Measurements from ENCODE around the gene SLC10A7.

Gene SLC10A7

DNA sequence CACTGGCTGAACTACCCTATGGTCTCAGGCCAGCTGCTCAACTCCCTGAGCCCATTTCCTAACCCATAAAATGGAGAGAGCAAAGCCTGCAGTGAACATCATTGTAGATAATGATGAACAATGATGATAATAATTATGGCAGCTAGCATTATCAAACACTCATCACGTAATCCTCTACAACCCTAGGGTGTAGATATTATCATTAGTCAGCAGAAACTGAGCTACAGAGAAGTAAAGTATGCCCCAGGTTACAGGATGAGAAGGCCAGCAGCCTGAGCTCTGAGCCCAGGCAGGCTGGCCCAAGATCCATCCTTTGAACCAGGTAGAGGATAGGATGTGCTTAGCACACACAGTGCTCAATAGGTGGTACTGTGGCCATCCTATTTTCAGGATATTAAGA is 264.2 kb downstream of the SLC10A7 start:
- no peak for DNase-seq (ENCODE audit: low read depth)

DNA sequence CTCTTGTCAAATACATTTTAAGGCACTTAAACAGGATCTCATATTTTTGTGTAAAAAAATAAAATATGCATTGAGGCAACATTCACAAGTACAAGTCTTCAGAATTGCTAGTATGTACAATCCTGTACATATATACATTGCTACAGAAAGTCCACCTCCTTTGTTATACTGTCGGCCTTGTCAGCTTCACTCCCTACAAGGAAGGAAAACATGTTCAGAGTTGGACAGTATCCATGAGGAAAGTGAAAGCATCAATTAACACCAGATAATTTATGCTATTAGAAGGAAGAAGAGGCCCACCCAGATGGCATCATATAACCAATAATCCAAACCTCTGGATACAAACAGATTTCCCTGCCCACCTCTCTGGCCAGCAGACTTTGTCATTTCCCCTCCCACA is 265.4 kb downstream of the SLC10A7 start:
- no peak for DNase-seq (ENCODE audit: low read depth)

DNA sequence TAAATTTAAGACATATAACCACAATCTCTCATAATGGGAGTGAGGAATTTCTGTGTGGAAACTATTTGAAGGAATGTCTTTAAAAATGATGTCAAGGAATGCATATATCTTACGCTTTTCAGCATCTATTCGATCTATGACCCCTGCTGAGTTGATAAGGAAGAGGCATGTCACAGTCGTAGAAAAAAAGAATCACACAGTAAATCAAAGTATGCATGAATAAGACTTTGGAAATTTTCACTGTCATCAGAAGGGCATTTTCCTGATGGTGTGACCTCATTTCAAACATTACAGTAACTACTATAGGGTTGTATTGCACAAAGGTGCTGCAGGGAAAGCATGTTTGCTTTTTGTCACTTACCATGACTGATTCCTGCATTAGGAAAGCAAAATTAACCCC is 265.9 kb downstream of the SLC10A7 start:
- DNase-seq (ENCODE audit: low read depth), result no peak

DNA sequence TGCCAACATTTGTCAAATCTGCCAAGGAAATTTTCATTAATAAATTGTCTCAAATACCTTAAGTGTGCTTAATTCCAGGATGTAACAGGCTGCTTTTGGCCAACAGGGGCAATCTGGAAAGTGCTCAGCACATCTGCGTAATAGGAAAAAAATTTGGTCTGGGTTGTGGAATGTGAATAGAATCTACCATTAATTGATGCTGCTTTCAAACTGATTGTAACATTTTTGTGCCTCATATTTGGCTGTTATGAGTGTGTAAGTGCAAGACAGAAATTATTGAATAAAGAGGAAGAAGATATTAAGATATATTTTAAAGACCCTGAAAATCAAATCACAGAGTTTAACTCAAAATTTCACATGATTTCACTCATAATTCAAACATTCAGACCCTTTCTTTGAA is 266.3 kb downstream of the SLC10A7 start:
- no peak for DNase-seq (ENCODE audit: low read depth)

DNA sequence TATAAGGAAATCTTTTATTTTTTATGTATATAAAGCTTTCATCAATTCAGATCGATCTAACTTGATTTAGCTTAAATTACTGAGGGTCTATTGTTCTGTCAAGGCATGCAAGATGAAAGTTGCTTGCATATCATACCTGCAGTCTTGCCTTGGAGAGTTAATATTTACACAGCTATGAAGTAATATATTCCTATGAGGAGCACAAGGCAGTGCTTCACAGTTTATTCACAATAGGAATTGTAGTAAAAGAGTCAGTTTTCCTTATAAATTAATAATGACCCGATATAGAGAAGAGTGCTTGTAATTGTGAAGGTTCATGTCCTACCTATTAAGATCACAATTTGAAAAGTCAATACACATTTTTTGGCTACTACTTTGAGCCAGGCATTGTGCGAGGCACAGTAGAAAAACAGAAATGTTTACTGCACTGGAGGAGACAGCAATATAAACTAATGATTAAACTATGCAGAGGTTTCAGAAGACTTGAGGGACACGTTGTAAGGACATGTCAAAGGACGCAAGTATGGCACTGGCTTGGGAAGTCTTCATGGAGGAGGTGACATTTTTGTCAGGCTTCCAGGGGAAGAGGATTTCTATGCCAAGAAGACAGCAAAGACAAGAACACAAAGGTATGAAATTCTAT is 268.6 kb downstream of the SLC10A7 start:
- DNase-seq (ENCODE audit: low read depth), result no peak

DNA sequence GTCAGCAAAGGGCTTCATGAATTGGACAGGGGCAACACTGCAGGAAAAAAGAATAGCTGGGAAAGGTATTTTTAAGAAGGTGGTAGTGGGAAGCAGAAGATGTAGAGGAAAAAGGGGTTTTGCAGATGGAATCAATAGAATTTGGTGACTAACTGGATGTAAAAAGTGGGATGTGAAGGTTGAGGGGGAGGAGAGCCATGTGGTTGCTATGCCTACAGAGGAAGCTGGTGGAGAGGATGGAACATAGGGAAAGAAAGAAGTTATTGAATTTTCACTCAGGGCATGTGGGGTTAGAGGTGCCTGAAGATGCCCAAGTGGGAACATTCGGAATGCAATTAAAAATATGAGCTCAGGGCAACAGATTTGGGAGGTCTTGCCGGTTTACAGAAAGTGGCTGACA is 274.4 kb downstream of the SLC10A7 start:
- no peak for DNase-seq (ENCODE audit: low read depth)

DNA sequence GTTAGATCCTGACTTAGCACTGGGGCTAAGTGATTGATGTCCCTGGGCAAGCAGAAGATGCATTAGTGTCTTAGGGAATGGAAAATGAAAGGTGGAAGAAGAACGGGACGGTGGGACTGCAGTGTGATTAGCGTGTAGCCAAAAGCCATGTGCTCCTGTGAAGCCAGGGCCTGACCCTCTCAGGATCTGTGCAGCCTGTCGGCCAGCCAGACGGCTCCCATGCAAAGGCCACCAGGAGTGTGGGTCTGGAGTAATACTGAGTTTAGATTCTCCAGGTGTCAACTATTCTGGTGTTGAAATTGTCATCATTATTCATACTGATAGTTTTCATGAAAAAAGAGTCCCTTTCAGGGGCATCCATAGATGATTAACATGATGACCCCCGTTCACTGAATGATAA is 275.4 kb downstream of the SLC10A7 start:
- DNase-seq (ENCODE audit: low read depth), result no peak

DNA sequence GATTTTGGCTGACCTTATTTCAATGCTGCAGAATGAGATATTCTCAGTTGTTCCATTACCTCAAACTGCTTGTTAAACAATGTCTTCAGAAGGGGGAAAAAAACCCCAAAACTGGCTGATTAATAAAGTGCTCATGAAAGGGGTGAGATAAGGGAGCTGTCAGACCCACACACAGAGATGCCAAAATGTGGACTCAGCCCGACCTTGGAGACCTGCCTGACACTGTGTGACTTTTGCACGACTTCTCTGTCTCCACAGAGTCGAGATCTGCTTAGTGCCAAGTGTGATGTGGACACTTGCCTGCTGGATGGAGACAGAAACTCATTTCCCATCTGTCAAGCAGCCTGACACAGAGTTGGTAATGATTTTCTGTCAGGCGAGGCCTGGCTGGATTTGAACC is 275.9 kb downstream of the SLC10A7 start:
- DNase-seq (ENCODE audit: low read depth), result no peak

DNA sequence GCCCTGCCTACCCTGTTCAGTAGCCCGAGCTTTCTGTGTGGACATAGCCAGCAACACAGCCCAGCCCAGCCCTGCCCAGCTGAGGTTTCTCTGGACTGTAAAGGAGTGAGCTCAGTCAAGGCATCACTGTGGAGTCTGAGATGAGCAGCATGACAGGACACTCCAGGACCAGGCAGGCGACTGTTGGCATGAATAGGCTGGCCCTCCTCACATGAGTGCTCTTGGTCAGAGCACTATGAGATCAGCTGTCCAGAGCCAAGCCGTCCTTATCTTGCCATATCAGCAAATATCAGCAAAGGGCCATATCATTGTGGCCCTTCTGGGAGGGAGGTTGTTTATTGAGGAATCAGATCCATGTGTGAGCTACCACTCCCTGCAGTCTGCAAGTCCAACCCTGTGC is 276.5 kb downstream of the SLC10A7 start:
- DNase-seq (ENCODE audit: low read depth), result no peak

DNA sequence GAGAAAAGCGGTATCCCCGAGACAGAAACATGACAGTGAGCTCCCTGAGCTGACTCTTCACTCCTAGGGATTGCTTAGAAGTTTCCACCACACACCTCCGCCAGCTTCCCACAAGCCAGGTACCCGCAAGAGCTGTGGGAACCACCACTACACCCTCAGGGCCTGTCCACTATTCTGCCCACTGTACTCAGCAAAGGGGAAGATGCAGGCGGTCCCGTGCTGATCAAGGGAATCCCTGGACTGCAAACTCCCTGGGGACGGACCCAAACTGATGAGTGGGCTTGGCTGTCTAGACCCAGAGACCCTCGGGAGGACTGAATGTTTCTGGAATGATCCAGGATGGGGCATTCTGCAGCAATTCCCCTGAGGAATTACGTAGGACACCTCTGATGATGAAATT is 277.2 kb downstream of the SLC10A7 start:
- DNase-seq (ENCODE audit: low read depth), result no peak

DNA sequence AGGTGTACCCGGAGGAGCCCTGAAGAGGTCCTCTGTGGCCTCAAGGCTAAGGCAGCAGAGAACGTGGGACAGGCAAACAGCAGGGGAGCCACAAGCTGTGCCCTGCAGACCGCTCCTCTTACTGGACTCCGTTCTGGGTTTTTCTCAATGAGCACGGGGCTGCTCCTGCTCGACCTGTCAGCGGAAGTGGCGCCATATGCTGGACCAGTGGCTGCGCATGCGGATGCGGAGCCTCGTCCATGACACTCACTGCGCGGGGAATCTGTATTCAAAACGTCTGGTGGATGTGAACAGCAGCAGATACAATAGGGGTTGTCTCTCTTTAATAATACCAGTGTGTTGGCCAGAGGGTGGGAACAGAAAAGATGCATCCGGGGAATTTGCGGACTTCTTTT is 277.9 kb downstream of the SLC10A7 start:
- no peak for DNase-seq (ENCODE audit: low read depth)

DNA sequence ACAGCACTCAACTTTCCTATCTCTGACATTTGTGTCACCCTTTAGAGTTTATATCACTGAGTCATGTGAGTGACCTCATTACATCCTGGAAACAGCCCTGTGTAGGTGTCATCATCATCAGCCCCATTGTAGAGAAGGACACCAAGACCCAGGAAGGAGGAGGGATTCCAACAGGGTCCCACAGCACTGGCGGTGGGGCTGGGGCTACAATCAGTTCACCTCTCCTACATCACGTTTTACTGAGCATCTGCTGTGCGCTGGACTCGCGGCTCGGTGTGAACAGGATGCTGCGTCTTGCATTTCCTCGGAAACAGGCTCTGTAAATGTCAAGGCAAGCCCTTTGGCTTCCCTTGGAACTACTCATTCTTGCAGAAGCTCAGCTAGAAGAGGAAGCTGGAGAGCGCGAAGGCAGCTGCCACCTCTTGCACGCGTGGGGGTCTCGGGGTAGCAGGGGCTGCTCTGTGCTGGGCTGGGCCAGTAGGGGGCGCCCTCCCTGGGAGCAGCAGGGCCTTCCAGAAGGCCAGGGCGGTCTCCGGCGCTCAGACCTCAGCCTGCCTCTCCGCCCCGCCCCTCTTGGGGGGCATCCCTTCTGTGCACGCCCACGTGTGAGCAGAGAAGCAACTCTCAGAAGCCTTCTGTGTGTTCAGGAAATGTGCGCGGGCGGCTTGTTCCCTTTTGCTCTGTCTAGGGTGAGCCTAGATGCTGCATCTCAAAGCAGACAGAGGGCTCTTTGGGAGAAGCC is 278.4 kb downstream of the SLC10A7 start:
- DNase-seq (ENCODE audit: low read depth), result no peak

DNA sequence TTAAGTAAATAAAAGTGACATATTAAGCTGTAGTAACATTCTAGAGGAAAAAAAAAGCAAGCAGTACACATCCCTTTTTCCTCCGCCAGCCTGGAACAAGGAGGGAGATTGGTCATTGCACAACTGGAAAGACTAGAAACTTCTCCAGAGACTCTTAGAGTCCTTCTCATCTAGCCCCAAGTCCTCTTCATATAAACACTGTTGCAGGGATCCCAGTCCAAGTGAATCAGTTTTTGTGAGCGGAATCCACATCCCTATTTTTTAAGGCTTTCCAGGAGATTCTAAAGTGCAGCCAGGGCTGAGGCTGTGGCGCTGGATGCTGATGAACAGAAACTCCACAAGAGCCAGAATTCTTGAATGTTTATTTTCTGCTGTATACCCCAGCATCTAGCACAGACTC is 283.6 kb downstream of the SLC10A7 start:
- DNase-seq (ENCODE audit: low read depth), result no peak

DNA sequence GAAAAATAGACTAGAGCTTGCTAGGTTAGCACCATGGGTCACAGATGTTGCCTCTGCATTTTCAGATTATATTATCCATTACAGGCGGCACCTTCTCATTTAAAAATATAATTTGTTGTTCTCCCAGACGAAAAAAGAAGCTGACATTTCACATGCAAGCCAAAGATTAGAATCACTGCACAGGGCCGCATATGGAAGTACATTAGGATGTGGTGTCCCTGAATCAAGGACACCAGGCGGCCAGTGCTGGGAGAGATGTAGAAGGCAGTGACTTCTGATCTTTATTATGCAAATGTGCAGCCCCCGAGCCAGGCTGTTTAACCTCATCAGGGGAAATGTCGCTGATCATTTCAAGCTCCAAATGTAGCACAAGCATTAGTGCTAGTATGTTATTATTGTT is 284.6 kb downstream of the SLC10A7 start:
- no peak for DNase-seq (ENCODE audit: low read depth)

DNA sequence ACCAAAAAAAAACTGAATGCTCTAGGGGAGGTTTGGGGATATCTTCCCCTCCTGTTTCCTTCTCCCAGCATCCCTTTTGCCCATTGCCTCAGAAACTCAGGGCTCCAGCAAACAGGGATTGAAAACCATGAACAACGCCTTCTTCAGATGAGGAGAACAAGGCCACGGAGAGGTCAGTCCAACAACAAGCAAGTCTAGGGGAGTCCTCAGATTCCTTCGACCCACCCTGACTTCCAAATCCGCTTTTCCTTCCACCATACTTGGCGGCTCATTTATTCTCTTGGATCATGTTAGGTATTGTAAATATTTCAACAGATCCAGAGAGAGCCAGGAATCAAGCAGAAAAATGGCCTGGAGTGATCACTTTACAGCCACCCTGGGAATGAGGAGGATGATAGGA is 285.5 kb downstream of the SLC10A7 start:
- DNase-seq (ENCODE audit: low read depth), result no peak

DNA sequence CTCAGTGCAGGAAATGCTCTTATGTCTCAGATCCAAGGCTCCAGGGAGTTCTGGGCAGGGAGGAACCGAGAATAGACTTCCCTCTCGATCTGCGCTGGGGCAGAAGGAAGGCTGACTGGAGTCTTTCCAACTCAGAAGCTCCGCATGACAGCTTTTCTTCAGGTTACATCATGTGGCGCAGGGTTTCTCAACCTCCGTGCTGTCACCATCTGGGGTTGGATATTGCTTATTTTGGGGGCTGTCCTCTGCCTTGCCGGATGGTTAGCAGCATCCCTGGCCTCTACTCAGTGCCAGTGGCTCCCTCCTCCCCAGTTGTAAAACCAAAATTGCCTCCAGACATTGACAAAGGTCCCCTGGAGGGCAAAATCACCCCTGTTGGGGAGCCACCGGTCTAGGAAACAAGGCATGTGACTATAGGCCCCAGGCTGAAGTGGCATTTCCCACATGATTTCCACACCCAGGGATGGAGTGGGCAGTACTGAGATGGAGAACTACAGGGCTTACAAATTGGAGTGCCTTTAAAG is 286.0 kb downstream of the SLC10A7 start:
- DNase-seq (ENCODE audit: low read depth), result no peak

DNA sequence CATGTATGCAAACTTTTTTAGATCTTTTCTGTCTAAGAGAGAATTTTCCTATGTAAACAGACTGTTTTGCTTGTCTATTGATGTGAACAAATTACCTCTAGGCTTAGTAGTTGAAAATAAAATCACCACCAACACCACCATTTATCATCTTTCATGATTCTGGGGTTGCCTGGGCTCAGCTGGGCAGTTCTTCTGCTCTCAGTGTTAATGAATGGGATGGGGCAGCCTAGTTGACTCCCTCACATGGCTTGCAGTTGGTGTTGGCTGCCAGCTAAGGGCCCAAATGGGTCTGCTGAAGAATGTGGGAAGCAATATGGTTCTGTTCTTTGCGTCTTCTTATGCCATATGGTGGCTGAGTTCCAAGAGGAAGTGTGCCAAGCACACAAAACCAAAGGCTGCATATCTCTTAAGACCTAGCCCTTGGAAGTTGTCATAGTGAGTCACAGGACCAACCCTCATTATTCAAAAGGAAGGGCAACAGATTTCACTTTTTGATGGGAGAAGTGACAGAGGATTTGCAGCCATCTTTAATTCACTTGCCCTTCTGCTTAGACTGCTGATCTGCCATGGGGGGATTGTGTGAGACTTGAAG is 289.5 kb downstream of the SLC10A7 start:
- DNase-seq (ENCODE audit: low read depth), result no peak

DNA sequence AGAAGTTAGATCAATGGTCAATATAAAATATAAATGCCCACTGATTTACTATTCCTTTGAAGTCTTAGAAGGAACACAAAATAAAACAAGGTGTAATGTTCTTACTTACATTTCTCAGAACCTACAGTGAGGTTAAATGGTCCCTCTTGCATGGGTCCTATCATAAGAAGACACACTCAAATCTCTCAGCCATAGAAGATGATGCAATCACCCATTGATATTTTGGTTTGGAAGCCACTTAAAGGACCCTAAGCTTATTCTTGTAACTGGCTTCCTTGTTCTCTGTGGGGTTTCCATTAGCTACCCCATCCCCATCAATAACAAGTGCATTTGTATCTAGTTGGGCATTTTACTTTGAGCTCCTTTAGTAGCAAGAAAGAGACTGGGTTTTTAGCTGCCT is 292.3 kb downstream of the SLC10A7 start:
- DNase-seq (ENCODE audit: low read depth), result no peak

DNA sequence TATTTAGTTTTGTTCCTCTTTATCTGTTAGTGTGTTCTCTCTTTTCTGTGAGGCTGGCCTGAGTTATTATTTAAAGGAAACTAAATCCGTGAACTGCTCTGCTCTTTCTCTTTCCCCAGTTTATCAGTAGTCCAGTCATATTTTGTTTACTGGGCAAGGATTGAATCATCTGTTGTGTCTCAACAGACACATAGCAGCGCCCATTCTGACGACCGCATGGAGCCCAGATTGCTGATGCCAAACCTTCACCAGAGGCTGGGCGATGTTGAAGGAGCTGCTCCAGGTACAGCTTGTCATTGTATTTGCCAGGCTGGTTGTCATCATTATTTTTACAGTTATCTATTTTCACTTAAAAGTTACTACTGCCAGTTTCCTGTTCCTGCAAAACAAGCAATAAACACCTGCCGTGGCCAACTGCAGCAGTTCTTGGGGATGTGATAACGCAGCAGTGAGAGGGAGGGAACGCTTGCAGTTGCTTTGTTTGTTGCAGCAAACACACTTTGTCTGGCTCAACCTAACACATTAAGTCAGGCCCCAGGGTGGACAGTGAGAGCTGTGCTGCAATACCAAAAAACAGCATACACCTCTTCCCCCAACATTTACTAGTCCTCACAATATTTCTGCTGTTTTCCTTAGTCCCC is 297.3 kb downstream of the SLC10A7 start:
- DNase-seq (ENCODE audit: low read depth), result no peak

DNA sequence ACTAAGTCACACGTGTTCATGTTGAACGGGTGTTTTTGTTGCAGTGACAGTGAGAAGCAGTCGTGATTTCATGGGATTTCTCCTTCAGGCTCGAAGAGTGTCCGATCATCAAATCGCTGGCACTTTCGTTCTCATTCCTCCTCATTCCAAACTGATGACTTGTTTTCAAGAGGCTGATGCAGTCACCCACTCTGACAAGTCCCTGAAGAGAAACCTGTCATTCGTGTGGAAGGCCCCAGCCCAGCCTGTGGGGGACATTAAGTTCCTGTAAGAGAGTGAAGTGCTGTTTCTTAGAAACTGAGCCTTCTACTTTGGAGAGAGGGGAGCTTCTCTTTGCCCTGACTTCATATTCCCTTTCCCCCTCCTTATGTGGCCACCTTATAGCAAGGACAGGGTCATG is 299.4 kb downstream of the SLC10A7 start:
- DNase-seq (ENCODE audit: low read depth), result no peak

DNA sequence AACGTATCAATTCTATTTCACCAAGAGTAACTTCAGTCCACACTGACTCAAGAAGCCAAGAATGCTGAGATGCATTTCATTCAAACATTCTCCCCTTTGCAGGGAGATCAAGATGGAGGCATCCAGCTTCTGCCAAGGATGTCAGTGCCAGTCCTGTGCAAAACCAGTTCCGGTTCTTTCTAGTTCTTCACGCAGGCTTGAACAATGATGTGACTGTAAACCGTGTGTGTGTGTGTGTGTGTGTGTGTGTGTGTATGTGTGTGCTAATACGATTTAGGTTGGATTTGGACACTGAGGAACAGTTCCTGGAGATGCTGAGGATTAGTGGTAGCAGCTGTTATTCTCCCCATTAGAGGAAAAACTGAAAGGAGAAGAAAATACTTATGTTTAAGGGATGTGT is 307.5 kb downstream of the SLC10A7 start, which contains the start of gene REELD1:
Gene REELD1, plus strand, starts transcription at position 301 of the 400 bp plus-strand sequence. CDS start 2,415 bp downstream, outside the sequence.
- DNase-seq (ENCODE audit: low read depth), result no peak

DNA sequence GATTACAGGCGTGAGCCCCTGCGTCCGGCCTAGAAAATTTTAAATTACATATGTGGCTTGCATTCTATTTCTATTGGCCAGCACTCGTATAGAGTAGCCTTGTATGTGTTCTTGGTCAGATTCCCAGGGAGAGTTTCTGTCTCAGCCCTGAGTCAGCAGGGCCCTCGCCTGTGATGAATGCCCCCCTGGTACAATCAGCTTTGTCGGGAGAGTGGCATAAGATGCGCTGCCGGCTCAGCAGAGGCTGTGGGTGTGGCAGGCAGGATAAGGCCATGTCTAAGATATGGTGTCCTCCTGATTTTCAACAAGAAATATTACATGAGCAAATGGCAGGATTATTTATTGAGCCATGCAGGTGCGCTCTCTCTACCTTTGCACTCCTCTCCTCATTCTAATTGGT is 309.0 kb downstream of the SLC10A7 start:
- no peak for DNase-seq (ENCODE audit: low read depth)

DNA sequence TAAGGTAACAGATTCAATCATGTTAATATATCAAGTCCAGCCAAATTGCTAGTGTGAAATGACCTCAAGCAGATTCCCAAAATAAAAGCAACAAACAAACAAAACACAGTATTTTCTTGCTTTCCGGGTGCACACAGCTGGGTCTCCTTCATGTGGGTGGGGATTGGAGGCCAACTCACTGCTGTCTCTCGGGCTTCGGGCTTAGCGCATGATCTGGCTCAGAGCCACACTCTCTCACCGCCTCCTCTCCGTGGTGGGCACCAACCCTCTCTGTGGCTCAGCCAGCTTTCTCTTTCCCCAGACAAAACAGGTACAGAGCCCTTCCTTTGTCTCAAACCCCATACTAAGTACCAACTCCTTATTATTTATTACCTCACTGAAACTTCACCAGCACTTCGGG is 310.3 kb downstream of the SLC10A7 start:
- DNase-seq (ENCODE audit: low read depth), result no peak
